H1 (cell line): Measurements from ENCODE around the gene CCDC8. TPM values are rescaled to one million over a fixed set of nuclear protein-coding genes. Genes with fewer than 3 reads are reported as not detected.

Experiments used
- CTCF ChIA-PET: fragments of 300-600 bp; sonication (Branson Sonifier 250); formaldehyde crosslinking; loops from one replicate; lab custom pipeline; 2021; ENCODE audit not compliant: partially characterized antibody; lab: Charles Lee
- POLR2A ChIA-PET: fragments of 300-600 bp; sonication (Branson Sonifier 250); formaldehyde crosslinking; loops from one replicate; lab custom pipeline; 2021; ENCODE audit warnings: inconsistent platforms; ENCODE audit not compliant: partially characterized antibody; lab: Charles Lee
- DNase-seq, 2 experiments: peaks; one replicate each; pipeline versions ENCODE4 v3.0.0 to v3.0.0-alpha.2; 2010 to 2022; ENCODE audit warnings: low spot score in 2 of 2, low read depth in 1 of 2, mixed read lengths in 1 of 2
- FAIRE-seq: peaks from 2 replicates; lab custom pipeline; 2011; peaks lifted over from hg19 to GRCh38; lab: Jason Lieb, UNC
- H2AFZ ChIP-seq: 2 replicates; pipeline ENCODE4 v1.8.1; 2012; ENCODE audit warnings: low read length, inconsistent platforms
- H2AK5ac ChIP-seq: 2 replicates; pipeline ENCODE4 v1.6.1; 2013; ENCODE audit warnings: low read depth, low read length
- H2BK120ac ChIP-seq: replicated peaks from 2 replicates; pipeline ENCODE3; 2013; ENCODE audit warnings: low read depth, low read length, inconsistent platforms
- H2BK12ac ChIP-seq: 2 replicates; pipeline ENCODE4 v1.6.1; 2013; ENCODE audit warnings: low read depth, low read length
- H2BK15ac ChIP-seq: 2 replicates; pipeline ENCODE4 v1.6.1; 2013; ENCODE audit warnings: low read length
- H2BK20ac ChIP-seq: 2 replicates; pipeline ENCODE4 v1.6.1; 2013; ENCODE audit warnings: low read length
- H2BK5ac ChIP-seq: 2 replicates; pipeline ENCODE4 v1.6.1; 2013; ENCODE audit warnings: low read depth, low read length
- H3K14ac ChIP-seq: 2 replicates; pipeline ENCODE4 v1.6.1; 2013; ENCODE audit warnings: inconsistent platforms; ENCODE audit not compliant: insufficient read length
- H3K18ac ChIP-seq: 2 replicates; pipeline ENCODE4 v1.6.1; 2013; ENCODE audit warnings: low read length; ENCODE audit errors: extremely low read depth
- H3K23ac ChIP-seq: 2 replicates; pipeline ENCODE4 v1.6.1; 2013; ENCODE audit warnings: inconsistent platforms; ENCODE audit not compliant: insufficient read length
- H3K23me2 ChIP-seq: 2 replicates; pipeline ENCODE4 v1.6.1; 2013; ENCODE audit warnings: low read depth, low read length
- H3K27ac ChIP-seq: 2 replicates; pipeline ENCODE4 v1.6.1; 2011; ENCODE audit warnings: low read depth, low read length, inconsistent platforms
- H3K27me3 ChIP-seq, 4 experiments: replicated peaks in 1 of 4; 1 replicate in 1 of 4; 2 replicates in 3 of 4; pipeline versions ENCODE4 v1.6.1 to v1.8.1; 2011 to 2013; ENCODE audit warnings: low read length in 3 of 4, mild to moderate bottlenecking in 3 of 4, inconsistent platforms in 2 of 4, mixed read lengths in 2 of 4, moderate library complexity in 1 of 4; ENCODE audit not compliant: control insufficient read depth in 3 of 4, insufficient read depth in 3 of 4; ENCODE audit errors: extremely low read depth in 1 of 4
- H3K36me3 ChIP-seq, 4 experiments: 2 replicates each; pipeline versions ENCODE4 v1.6.1 to v1.8.1; 2011 to 2013; ENCODE audit warnings: mild to moderate bottlenecking in 4 of 4, low read length in 3 of 4, moderate library complexity in 2 of 4, control low read depth in 1 of 4, inconsistent platforms in 1 of 4; ENCODE audit not compliant: insufficient read depth in 4 of 4, control insufficient read depth in 2 of 4
- H3K4ac ChIP-seq: replicated peaks from 2 replicates; pipeline ENCODE3; 2013; ENCODE audit warnings: low read length, low read depth, mixed read lengths, inconsistent platforms; ENCODE audit not compliant: insufficient read length
- H3K4me1 ChIP-seq, 4 experiments: replicated peaks in 1 of 4; 1 replicate in 1 of 4; 2 replicates in 3 of 4; pipeline versions ENCODE4 v1.6.1 to v1.8.1; 2011 to 2013; ENCODE audit warnings: low read length in 3 of 4, inconsistent platforms in 2 of 4, mixed read lengths in 1 of 4; ENCODE audit not compliant: insufficient read depth in 4 of 4, control insufficient read depth in 3 of 4
- H3K4me2 ChIP-seq, 2 experiments: 2 replicates each; pipeline versions ENCODE4 v1.6.1 to v1.8.1; 2011 to 2013; ENCODE audit warnings: low read depth in 2 of 2, low read length in 2 of 2, control low read depth in 1 of 2, inconsistent platforms in 1 of 2, mild to moderate bottlenecking in 1 of 2; ENCODE audit not compliant: insufficient read depth in 1 of 2
- H3K4me3 ChIP-seq, 4 experiments: fragments of 200-600, 300-600 bp in 1 of 4; sonication (generic), shearing (Covaris generic), sonication (Bioruptor Twin) in 1 of 4; 2 replicates each; pipeline versions ENCODE4 v1.5.1 to v1.8.1; 2011 to 2016; ENCODE audit warnings: low read length in 4 of 4, low read depth in 3 of 4, control low read depth in 2 of 4, inconsistent platforms in 2 of 4, mild to moderate bottlenecking in 2 of 4, mixed read lengths in 1 of 4, moderate library complexity in 1 of 4; ENCODE audit not compliant: insufficient read depth in 2 of 4; ENCODE audit errors: extremely low read depth in 1 of 4
- H3K56ac ChIP-seq: replicated peaks from 2 replicates; pipeline ENCODE3; 2013; ENCODE audit warnings: low read depth, mild to moderate bottlenecking, mixed read lengths, low read length, inconsistent platforms; ENCODE audit not compliant: insufficient read length
- H3K79me1 ChIP-seq: 2 replicates; pipeline ENCODE4 v1.6.1; 2013; ENCODE audit warnings: low read depth, low read length, control low read depth
- H3K79me2 ChIP-seq, 2 experiments: 2 replicates each; pipeline versions ENCODE4 v1.6.1 to v1.8.1; 2012 to 2013; ENCODE audit warnings: low read length in 2 of 2, mild to moderate bottlenecking in 2 of 2, inconsistent platforms in 1 of 2; ENCODE audit not compliant: insufficient read depth in 2 of 2, control insufficient read depth in 1 of 2
- H3K9ac ChIP-seq, 4 experiments: replicated peaks in 1 of 4; 1 replicate in 1 of 4; 2 replicates in 3 of 4; pipeline versions ENCODE4 v1.6.1 to v1.8.1; 2011 to 2013; ENCODE audit warnings: low read depth in 3 of 4, low read length in 3 of 4, control low read depth in 2 of 4, mild to moderate bottlenecking in 2 of 4, moderate library complexity in 2 of 4, inconsistent platforms in 1 of 4; ENCODE audit errors: extremely low read depth in 1 of 4
- H3K9me3 ChIP-seq, 2 experiments: 2 replicates each; pipeline versions ENCODE4 v1.6.1 to v1.8.1; 2012 to 2013; ENCODE audit warnings: mild to moderate bottlenecking in 2 of 2, moderate library complexity in 2 of 2, control low read depth in 1 of 2, inconsistent platforms in 1 of 2, low read depth in 1 of 2, low read length in 1 of 2, mixed read lengths in 1 of 2; ENCODE audit not compliant: insufficient read depth in 2 of 2
- H4K20me1 ChIP-seq, 2 experiments: replicated peaks in 1 of 2; 2 replicates each; pipeline versions ENCODE3 to v1.8.1; 2011 to 2013; ENCODE audit warnings: inconsistent platforms in 2 of 2, low read length in 2 of 2, mild to moderate bottlenecking in 1 of 2; ENCODE audit not compliant: insufficient read depth in 2 of 2, control insufficient read depth in 1 of 2
- H4K5ac ChIP-seq: 2 replicates; pipeline ENCODE4 v1.6.1; 2013; ENCODE audit warnings: low read length, low read depth, mixed read lengths, inconsistent platforms; ENCODE audit not compliant: insufficient read length
- H4K8ac ChIP-seq: 2 replicates; pipeline ENCODE4 v1.8.0; 2013; ENCODE audit warnings: mild to moderate bottlenecking, moderate library complexity, low read length, inconsistent platforms; ENCODE audit not compliant: insufficient read depth; ENCODE audit errors: extremely low read depth
- H4K91ac ChIP-seq: replicated peaks from 2 replicates; pipeline ENCODE3; 2013; ENCODE audit warnings: low read length, mixed read lengths, inconsistent platforms; ENCODE audit not compliant: insufficient read length
- ATF3 ChIP-seq: IDR thresholded peaks from 2 replicates; pipeline ENCODE4 v1.6.1; 2011; ENCODE audit warnings: low read depth, mild to moderate bottlenecking, low read length; ENCODE audit not compliant: insufficient read depth
- BACH1 ChIP-seq: IDR thresholded peaks from 2 replicates; pipeline ENCODE4 v1.6.1; 2012; ENCODE audit warnings: low read length, improper control_type of control experiment
- CEBPB ChIP-seq: IDR thresholded peaks from 2 replicates; pipeline ENCODE4 v1.6.1; 2012; ENCODE audit warnings: low read depth, low read length
- CREB1 ChIP-seq: IDR thresholded peaks from 2 replicates; pipeline ENCODE4 v1.6.1; 2012; ENCODE audit warnings: inconsistent platforms
- EP300 ChIP-seq, 2 experiments: IDR thresholded peaks; 1 replicate in 1 of 2; 2 replicates in 1 of 2; pipeline ENCODE4 v1.6.1; 2011 to 2012; ENCODE audit warnings: low read depth in 2 of 2, low read length in 2 of 2, mild to moderate bottlenecking in 2 of 2, borderline replicate concordance in 1 of 2, inconsistent platforms in 1 of 2, moderate library complexity in 1 of 2
- GTF2F1 ChIP-seq: IDR thresholded peaks from 2 replicates; pipeline ENCODE4 v1.6.1; 2012; ENCODE audit warnings: low read depth, low read length, improper control_type of control experiment, borderline replicate concordance
- KDM1A ChIP-seq: fragments of 200-600, 300-600 bp; sonication (generic); IDR thresholded peaks from 2 replicates; pipeline ENCODE4 v1.7.1; 2016; ENCODE audit warnings: mild to moderate bottlenecking, low read length, borderline replicate concordance
- POLR2AphosphoS5 ChIP-seq: IDR thresholded peaks from 2 replicates; pipeline ENCODE4 v1.6.1; 2011; ENCODE audit warnings: low read depth, low read length
- SAP30 ChIP-seq: fragments of 300-600 bp; sonication (generic); IDR thresholded peaks from 2 replicates; pipeline ENCODE4 v1.7.1; 2012; ENCODE audit warnings: low read length, moderate library complexity, mild to moderate bottlenecking, inconsistent platforms; ENCODE audit not compliant: insufficient read depth, insufficient replicate concordance
- TAF1 ChIP-seq: IDR thresholded peaks from 2 replicates; pipeline ENCODE4 v1.6.1; 2011; ENCODE audit warnings: mild to moderate bottlenecking, low read depth, low read length
- TBP ChIP-seq: IDR thresholded peaks from 2 replicates; pipeline ENCODE4 v1.6.1; 2011; ENCODE audit warnings: low read depth, low read length, improper control_type of control experiment
- USF2 ChIP-seq: IDR thresholded peaks from 2 replicates; pipeline ENCODE4 v1.6.1; 2011; ENCODE audit warnings: low read length, improper control_type of control experiment
- WGBS, 2 experiments: shearing (Covaris generic) in 1 of 2; methylation state at CpG; one replicate each; pipeline versions ENCODE4 v1.1.6 to v1.1.7; 2013 to 2015; ENCODE audit warnings: low lambda C conversion rate in 2 of 2, mixed read lengths in 2 of 2, inconsistent platforms in 1 of 2, low coverage in 1 of 2, missing lambda C conversion rate in 1 of 2; ENCODE audit not compliant: insufficient replicate concordance in 2 of 2, insufficient coverage in 1 of 2, insufficient read length in 1 of 2; ENCODE audit errors: extremely low coverage in 1 of 2, missing lambda C conversion rate in 1 of 2; 5-methylcytosine and 5-hydroxymethylcytosine counted together
- polyA plus RNA-seq, 7 experiments: library from polyadenylated mRNA; depleted of rRNA in 3 of 7; stranded (reverse) in 5 of 7; unstranded in 2 of 7; fragments of >200 nt in 5 of 7; fragments of 200-250 nt in 2 of 7; gene quantifications; 1 replicate in 5 of 7; 2 replicates in 1 of 7; 4 replicates in 1 of 7; pipeline versions ENCODE4 v1.2.1 to v1.2.3, GENCODE V29; 2011 to 2013; ENCODE audit warnings: missing spikeins in 2 of 7, mixed read lengths in 2 of 7
- total RNA-seq: library from RNA; stranded (reverse); fragmentation: NEBNext Ultra II Directional; extraction: Animal tissue kit (Norgen Biotek cat#: 25700); gene quantifications from 2 replicates; pipeline ENCODE4 v1.2.1, GENCODE V29; 2021

CCDC8 gene
- total and polyA plus RNA-seq, 2 of the 8 experiments (the other 6 are each of a cell fraction or from before 2014, with no cell fraction given): 4.9 to 13.6 TPM

GRCh38 chr19:46386151-46386550 is 27.2 kb downstream of the CCDC8 start:
- Histone ChIP-seq H2AK5ac (no peak overlapping the region), H4K8ac (no peak overlapping the region; the same call in 1 of the 2 replicates), H2BK120ac (no peak overlapping the region), H3K27me3 (no peaks in the 10 kb centered on the region), H3K9ac (no peak overlapping the region), H2BK12ac (no peak overlapping the region), H3K79me2 (0 out of 4 replicates have a peak, but pooled peaks cover 0 to under 1% of the 10 kb centered on the region in 2 experiments), H2BK20ac (no peak overlapping the region), H3K4ac (no peak overlapping the region), H3K18ac (no peak overlapping the region), H4K5ac (no peak overlapping the region), H3K56ac (no peak overlapping the region), H3K4me1 (peaks cover 0 to 2% (median 0%) of the 10 kb centered on the region in 4 experiments; a peak in 2 of 7 replicates), H3K4me2 (no peak overlapping the region), H4K91ac (no peak overlapping the region), H4K20me1 (peaks cover 2 to 13% of the 10 kb centered on the region in 2 experiments), H3K36me3 (peaks cover 14 to 69% (median 56%) of the 10 kb centered on the region in 4 experiments; a peak in 6 of 8 replicates), H2BK5ac (no peak overlapping the region), H3K23me2 (no peaks in the 10 kb centered on the region), H2AFZ (no peak overlapping the region), H3K27ac (no peak overlapping the region), H3K23ac (no peak overlapping the region), H3K14ac (no peak overlapping the region), H3K9me3 (no peaks in the 10 kb centered on the region; a peak in 1 of 4 replicates), H3K79me1 (peaks cover 3% of the 10 kb centered on the region; the same call in 1 of the 2 replicates), H3K4me3 (no peak overlapping the region), H2BK15ac (no peak overlapping the region)
- DNase-seq: no peak
- FAIRE-seq: no peak
- CTCF ChIA-PET: interaction anchor here (0.5 to 3.6 kb wide), 8 partner anchors 7 to 129 kb away, joined by 3 to 19 read pairs (median 4); partner anchors contain the start of gene PPP5C
- WGBS, 2 experiments: 86% methylated on average over 9 of the region's 10 CpGs; no CpG with 5 or more reads in 1 of the 2 experiments
- POLR2A ChIA-PET: no interaction called here
- TF ChIP-seq BACH1: no peak
- no peak for TF ChIP-seq ATF3
- no peak for TF ChIP-seq EP300 (IDR thresholded peaks at IDR 0.05; ENCODE audit: borderline replicate concordance in 1 of 2, low read depth in 2 of 2, low read length in 2 of 2)
- no peak for TF ChIP-seq SAP30
- TF ChIP-seq TBP: no peak
- no peak for TF ChIP-seq CEBPB
- TF ChIP-seq USF2: no peak
- no peak for TF ChIP-seq GTF2F1
- TF ChIP-seq KDM1A: no peak
- no peak for TF ChIP-seq TAF1
- no peak for TF ChIP-seq POLR2AphosphoS5
- no peak for TF ChIP-seq CREB1
